GM12878 (cell line): ENCODE data around the gene VGLL2. TPM values are rescaled to one million over a fixed set of nuclear protein-coding genes. Genes with fewer than 3 reads are reported as not detected.

ENCODE experiments used
- ATAC-seq: fragments of 200-7000 bp; cut with Tn5 transposase; 3 replicates; pipeline ENCODE4 v1.9.1; 2020; ENCODE audit warnings: mild to moderate bottlenecking, moderate library complexity
- BruUV-seq: library from RNA; stranded (reverse); fragments of 400-500 nt; replicated peaks from 2 replicates; lab custom pipeline; 2021; lab: Mats Ljungman, UMichigan
- CTCF ChIA-PET: fragments of 300-600 bp; sonication (Branson Sonifier 250); formaldehyde crosslinking; extraction: SDS; loops from one replicate; lab custom pipeline; 2021; ENCODE audit warnings: inconsistent platforms; lab: Yijun Ruan, JAX
- POLR2A ChIA-PET: fragments of 350-600 bp; formaldehyde crosslinking; extraction: SDS; loops from one replicate; lab custom pipeline; 2021; ENCODE audit warnings: inconsistent platforms; lab: Charles Lee
- RAD21 ChIA-PET: fragments of 300-600 bp; sonication (Branson Sonifier 250); formaldehyde crosslinking; loops from one replicate; lab custom pipeline; 2023; ENCODE audit warnings: antibody characterized with exemption; ENCODE audit not compliant: unreplicated experiment; lab: Charles Lee
- SMC1A ChIA-PET: fragments of 300-600 bp; sonication (Branson Sonifier 250); formaldehyde crosslinking; loops from one replicate; lab custom pipeline; 2023; ENCODE audit not compliant: unreplicated experiment, uncharacterized antibody; lab: Charles Lee
- DNase-seq: peaks from one replicate; pipeline ENCODE4 v3.0.0-alpha.2; 2011; ENCODE audit warnings: low read depth, low spot score
- FAIRE-seq: peaks from 3 replicates; lab custom pipeline; 2011; peaks lifted over from hg19 to GRCh38; lab: Jason Lieb, UNC
- H2AFZ ChIP-seq: 2 replicates; pipeline ENCODE4 v1.6.0; 2011; ENCODE audit warnings: low read depth, low read length, control low read depth; ENCODE audit not compliant: control insufficient read depth
- H3K27ac ChIP-seq: 2 replicates; pipeline ENCODE4 v1.5.1; 2011; ENCODE audit warnings: control low read depth; ENCODE audit not compliant: control insufficient read depth, insufficient read depth
- H3K27me3 ChIP-seq, 2 experiments: replicated peaks in 1 of 2; 2 replicates each; pipeline versions ENCODE4 v1.6.0 to v1.6.1; 2011; ENCODE audit warnings: low read length in 1 of 2; ENCODE audit not compliant: control insufficient read depth in 2 of 2, insufficient read depth in 2 of 2
- H3K36me3 ChIP-seq, 2 experiments: 2 replicates each; pipeline ENCODE4 v1.5.1; 2011; ENCODE audit warnings: low read length in 1 of 2; ENCODE audit not compliant: control insufficient read depth in 2 of 2, insufficient read depth in 2 of 2
- H3K4me1 ChIP-seq: 2 replicates; pipeline ENCODE4 v1.6.1; 2011; ENCODE audit warnings: mild to moderate bottlenecking, low read length, moderate library complexity, mixed read lengths; ENCODE audit not compliant: control insufficient read depth, insufficient read depth
- H3K4me2 ChIP-seq: 2 replicates; pipeline ENCODE4 v1.6.0; 2011; ENCODE audit warnings: control low read depth; ENCODE audit not compliant: control insufficient read depth, insufficient read depth
- H3K4me3 ChIP-seq: fragments of 200-600 bp; sonication (generic); 2 replicates; pipeline ENCODE4 v1.5.1; 2016
- H3K79me2 ChIP-seq: 2 replicates; pipeline ENCODE4 v1.6.0; 2011; ENCODE audit warnings: low read length; ENCODE audit not compliant: control insufficient read depth, insufficient read depth
- H3K9ac ChIP-seq: 2 replicates; pipeline ENCODE4 v1.8.0; 2011; ENCODE audit warnings: low read length, control low read depth, mixed read lengths; ENCODE audit not compliant: control insufficient read depth, insufficient read depth
- H3K9me3 ChIP-seq: replicated peaks from 3 replicates; pipeline ENCODE4 v1.5.1; 2011; ENCODE audit warnings: mild to moderate bottlenecking, low read length; ENCODE audit not compliant: control insufficient read depth, insufficient read depth
- H4K20me1 ChIP-seq: 2 replicates; pipeline ENCODE4 v1.6.0; 2011; ENCODE audit not compliant: control insufficient read depth, insufficient read depth
- CBFB ChIP-seq: IDR thresholded peaks from 2 replicates; pipeline ENCODE4 v1.6.1; 2016; ENCODE audit warnings: antibody characterized with exemption, low read depth
- CHD4 ChIP-seq: fragments of 200-600 bp; sonication (generic); IDR thresholded peaks from 2 replicates; pipeline ENCODE4 v1.6.1; 2016; ENCODE audit warnings: mild to moderate bottlenecking
- CREB1 ChIP-seq: IDR thresholded peaks from 2 replicates; pipeline ENCODE4 v1.6.1; 2012; ENCODE audit warnings: low read depth, mild to moderate bottlenecking, inconsistent platforms
- CREM ChIP-seq: IDR thresholded peaks from 2 replicates; pipeline ENCODE4 v1.6.1; 2014; ENCODE audit warnings: antibody characterized with exemption, low read depth
- HCFC1 ChIP-seq: fragments of 150-350 bp; IDR thresholded peaks from 2 replicates; pipeline ENCODE4 v1.6.1; 2014; ENCODE audit warnings: low read length
- MYB ChIP-seq: fragments of 150-350 bp; IDR thresholded peaks from 2 replicates; pipeline ENCODE4 v1.6.1; 2014; ENCODE audit warnings: mild to moderate bottlenecking, low read depth, low read length, borderline replicate concordance
- POLR2AphosphoS5 ChIP-seq: IDR thresholded peaks from 2 replicates; pipeline ENCODE4 v1.6.1; 2011; ENCODE audit warnings: mild to moderate bottlenecking, low read length, inconsistent platforms
- SMAD5 ChIP-seq: IDR thresholded peaks from 2 replicates; pipeline ENCODE4 v1.6.1; 2016; ENCODE audit warnings: antibody characterized with exemption, low read depth
- SP1 ChIP-seq: IDR thresholded peaks from one replicate; pipeline ENCODE4 v1.6.1; 2011; ENCODE audit warnings: low read depth, low read length
- SREBF2 ChIP-seq: IDR thresholded peaks from 2 replicates; pipeline ENCODE4 v1.6.1; 2012; ENCODE audit warnings: mild to moderate bottlenecking, low read length
- SRF ChIP-seq, 2 experiments: IDR thresholded peaks; 2 replicates each; pipeline ENCODE4 v1.6.1; 2011; ENCODE audit warnings: low read depth in 2 of 2, low read length in 2 of 2, mild to moderate bottlenecking in 1 of 2, moderate library complexity in 1 of 2
- TCF12 ChIP-seq: IDR thresholded peaks from 2 replicates; pipeline ENCODE4 v1.6.1; 2011; ENCODE audit warnings: low read depth, mild to moderate bottlenecking, low read length
- ZNF274 ChIP-seq: IDR thresholded peaks from one replicate; pipeline ENCODE4 v1.8.0; 2011; ENCODE audit not compliant: insufficient read length, insufficient read depth
- WGBS: methylation state at CpG from one replicate; pipeline ENCODE4 v1.1.6; 2016; ENCODE audit warnings: low lambda C conversion rate; ENCODE audit not compliant: insufficient replicate concordance, insufficient coverage; ENCODE audit errors: missing lambda C conversion rate; 5-methylcytosine and 5-hydroxymethylcytosine counted together
- in situ Hi-C: fragments of 300-500 bp; cut with MboI; formaldehyde crosslinking; loops from 9 replicates; pipeline ENCODE4 v1.14.3; 2018; ENCODE audit warnings: mixed read lengths
- intact Hi-C: fragments of 100-400 bp; cut with micrococcal nuclease; formaldehyde crosslinking; loops from one replicate; pipeline ENCODE4 v1.14.2; 2022; ENCODE audit not compliant: unreplicated experiment
- polyA plus RNA-seq, 11 experiments: library from polyadenylated mRNA; depleted of rRNA in 4 of 11; unstranded in 6 of 11; stranded (reverse) in 5 of 11; fragments of >200 nt; fragmentation: Nextera tagmentation in 4 of 11; fragmentation: Illumina TruSeq in 1 of 11; extraction: Ambion mirVana in 4 of 11; extraction: Trizol in 1 of 11; gene quantifications; 1 replicate in 1 of 11; 2 replicates in 10 of 11; pipeline versions ENCODE4 v1.2.1 to v1.2.3, GENCODE V29; 2011 to 2016; ENCODE audit warnings: inconsistent platforms in 2 of 11, missing spikeins in 2 of 11, low read depth in 1 of 11
- total RNA-seq, 4 experiments: library from RNA; depleted of rRNA in 3 of 4; stranded (reverse); fragments of >200 nt in 3 of 4; fragmentation: Illumina TruSeq in 1 of 4; extraction: Trizol in 1 of 4; gene quantifications; 2 replicates each; pipeline versions ENCODE4 v1.2.1 to v1.2.3, GENCODE V29; 2013 to 2021
- TF ChIP-seq, protein P1 (sequence below): fragments of 450-650 bp; IDR thresholded peaks from 2 replicates; pipeline ENCODE4 v1.6.1; 2016; ENCODE audit warnings: mild to moderate bottlenecking
- TF ChIP-seq, protein P2 (sequence below): IDR thresholded peaks from 2 replicates; pipeline ENCODE4 v1.6.1; 2012; ENCODE audit warnings: low read length, inconsistent platforms
- TF ChIP-seq, protein P3 (sequence below): fragments of 450-650 bp; IDR thresholded peaks from 2 replicates; pipeline ENCODE4 v1.6.1; 2017; ENCODE audit warnings: mild to moderate bottlenecking, low read depth, inconsistent platforms; ENCODE audit not compliant: poor library complexity, severe bottlenecking
- TF ChIP-seq, protein P4 (sequence below): IDR thresholded peaks from 2 replicates; pipeline ENCODE4 v1.6.1; 2012; ENCODE audit warnings: low read depth, low read length, improper control_type of control experiment
- TF ChIP-seq, protein P5 (sequence below): IDR thresholded peaks from 2 replicates; pipeline ENCODE4 v1.6.1; 2011; ENCODE audit warnings: low read depth, mild to moderate bottlenecking, low read length, moderate library complexity, borderline replicate concordance; ENCODE audit errors: extremely low read depth

VGLL2 gene
- total and polyA plus RNA-seq, 10 of the 15 experiments (the other 5 are each of a cell fraction or from before 2014, with no cell fraction given), result not detected

DNA sequence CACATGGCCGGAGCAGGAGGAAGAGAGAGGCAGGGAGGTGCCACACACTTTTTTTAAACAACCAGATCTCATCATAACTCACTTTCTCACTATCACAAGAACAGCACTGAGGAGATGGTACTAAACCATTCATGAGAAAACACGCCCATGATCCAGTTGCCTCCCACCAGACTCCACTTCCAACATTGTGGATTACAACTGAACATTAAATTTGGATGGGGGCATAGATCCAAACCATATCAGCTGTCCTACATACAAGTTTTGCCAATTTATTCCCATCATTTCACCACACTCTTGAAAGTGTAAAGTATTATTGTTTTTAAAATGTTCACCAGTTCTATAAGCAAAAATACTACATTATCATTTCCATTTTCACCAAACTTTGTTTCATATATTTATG, 33.9 kb upstream of the VGLL2 start:
- H3K79me2 ChIP-seq, result no peaks in the 10 kb centered on the region
- H3K4me3 ChIP-seq, result no peak overlapping the region
- DNase-seq (no peak), ATAC-seq (no peak), FAIRE-seq (no peak)
- in situ Hi-C loops, result no loop called here
- H3K27me3 ChIP-seq, result no peaks in the 10 kb centered on the region; a peak in 1 of 4 replicates
- BruUV-seq, result no TSS peak
- H4K20me1 ChIP-seq, result no peaks in the 10 kb centered on the region
- H3K4me2 ChIP-seq, result no peak overlapping the region
- ChIA-PET POLR2A (no interaction called here), CTCF (no interaction called here), SMC1A (interaction anchor here (0.6 kb wide), 1 partner anchor 673 kb away, joined by 3 read pairs; no protein-coding TSS in a partner anchor), RAD21 (no interaction called here)
- no peaks in the 10 kb centered on the region for H3K9me3 ChIP-seq
- no peak overlapping the region for H2AFZ ChIP-seq
- 0% methylated on average over 2 of the region's 2 CpGs for WGBS
- H3K4me1 ChIP-seq, result no peaks in the 10 kb centered on the region
- TF ChIP-seq, protein P1, sequence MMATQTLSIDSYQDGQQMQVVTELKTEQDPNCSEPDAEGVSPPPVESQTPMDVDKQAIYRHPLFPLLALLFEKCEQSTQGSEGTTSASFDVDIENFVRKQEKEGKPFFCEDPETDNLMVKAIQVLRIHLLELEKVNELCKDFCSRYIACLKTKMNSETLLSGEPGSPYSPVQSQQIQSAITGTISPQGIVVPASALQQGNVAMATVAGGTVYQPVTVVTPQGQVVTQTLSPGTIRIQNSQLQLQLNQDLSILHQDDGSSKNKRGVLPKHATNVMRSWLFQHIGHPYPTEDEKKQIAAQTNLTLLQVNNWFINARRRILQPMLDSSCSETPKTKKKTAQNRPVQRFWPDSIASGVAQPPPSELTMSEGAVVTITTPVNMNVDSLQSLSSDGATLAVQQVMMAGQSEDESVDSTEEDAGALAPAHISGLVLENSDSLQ, result no peak
- TF ChIP-seq SRF (IDR thresholded peaks at IDR 0.05; ENCODE audit: low read depth in 2 of 2, low read length in 2 of 2) (no peak), SP1 (no peak), POLR2AphosphoS5 (no peak), ZNF274 (no peak), MYB (no peak), CHD4 (no peak), CREM (no peak), TCF12 (no peak), CREB1 (no peak), HCFC1 (no peak), SMAD5 (no peak), SREBF2 (no peak), CBFB (no peak)
- TF ChIP-seq, protein P2, sequence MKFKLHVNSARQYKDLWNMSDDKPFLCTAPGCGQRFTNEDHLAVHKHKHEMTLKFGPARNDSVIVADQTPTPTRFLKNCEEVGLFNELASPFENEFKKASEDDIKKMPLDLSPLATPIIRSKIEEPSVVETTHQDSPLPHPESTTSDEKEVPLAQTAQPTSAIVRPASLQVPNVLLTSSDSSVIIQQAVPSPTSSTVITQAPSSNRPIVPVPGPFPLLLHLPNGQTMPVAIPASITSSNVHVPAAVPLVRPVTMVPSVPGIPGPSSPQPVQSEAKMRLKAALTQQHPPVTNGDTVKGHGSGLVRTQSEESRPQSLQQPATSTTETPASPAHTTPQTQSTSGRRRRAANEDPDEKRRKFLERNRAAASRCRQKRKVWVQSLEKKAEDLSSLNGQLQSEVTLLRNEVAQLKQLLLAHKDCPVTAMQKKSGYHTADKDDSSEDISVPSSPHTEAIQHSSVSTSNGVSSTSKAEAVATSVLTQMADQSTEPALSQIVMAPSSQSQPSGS, result no peak
- TF ChIP-seq, protein P3, sequence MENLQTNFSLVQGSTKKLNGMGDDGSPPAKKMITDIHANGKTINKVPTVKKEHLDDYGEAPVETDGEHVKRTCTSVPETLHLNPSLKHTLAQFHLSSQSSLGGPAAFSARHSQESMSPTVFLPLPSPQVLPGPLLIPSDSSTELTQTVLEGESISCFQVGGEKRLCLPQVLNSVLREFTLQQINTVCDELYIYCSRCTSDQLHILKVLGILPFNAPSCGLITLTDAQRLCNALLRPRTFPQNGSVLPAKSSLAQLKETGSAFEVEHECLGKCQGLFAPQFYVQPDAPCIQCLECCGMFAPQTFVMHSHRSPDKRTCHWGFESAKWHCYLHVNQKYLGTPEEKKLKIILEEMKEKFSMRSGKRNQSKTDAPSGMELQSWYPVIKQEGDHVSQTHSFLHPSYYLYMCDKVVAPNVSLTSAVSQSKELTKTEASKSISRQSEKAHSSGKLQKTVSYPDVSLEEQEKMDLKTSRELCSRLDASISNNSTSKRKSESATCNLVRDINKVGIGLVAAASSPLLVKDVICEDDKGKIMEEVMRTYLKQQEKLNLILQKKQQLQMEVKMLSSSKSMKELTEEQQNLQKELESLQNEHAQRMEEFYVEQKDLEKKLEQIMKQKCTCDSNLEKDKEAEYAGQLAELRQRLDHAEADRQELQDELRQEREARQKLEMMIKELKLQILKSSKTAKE, result no peak
- TF ChIP-seq, protein P4, sequence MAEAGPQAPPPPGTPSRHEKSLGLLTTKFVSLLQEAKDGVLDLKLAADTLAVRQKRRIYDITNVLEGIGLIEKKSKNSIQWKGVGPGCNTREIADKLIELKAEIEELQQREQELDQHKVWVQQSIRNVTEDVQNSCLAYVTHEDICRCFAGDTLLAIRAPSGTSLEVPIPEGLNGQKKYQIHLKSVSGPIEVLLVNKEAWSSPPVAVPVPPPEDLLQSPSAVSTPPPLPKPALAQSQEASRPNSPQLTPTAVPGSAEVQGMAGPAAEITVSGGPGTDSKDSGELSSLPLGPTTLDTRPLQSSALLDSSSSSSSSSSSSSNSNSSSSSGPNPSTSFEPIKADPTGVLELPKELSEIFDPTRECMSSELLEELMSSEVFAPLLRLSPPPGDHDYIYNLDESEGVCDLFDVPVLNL, result no peak
- TF ChIP-seq, protein P5, sequence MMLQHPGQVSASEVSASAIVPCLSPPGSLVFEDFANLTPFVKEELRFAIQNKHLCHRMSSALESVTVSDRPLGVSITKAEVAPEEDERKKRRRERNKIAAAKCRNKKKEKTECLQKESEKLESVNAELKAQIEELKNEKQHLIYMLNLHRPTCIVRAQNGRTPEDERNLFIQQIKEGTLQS, result no peak
- H3K27ac ChIP-seq, result no peak overlapping the region
- no peak overlapping the region for H3K9ac ChIP-seq
- intact Hi-C loops, result no loop called here
- H3K36me3 ChIP-seq, result no peaks in the 10 kb centered on the region
